Measurements from ENCODE around the gene PSMB10.

DNA sequence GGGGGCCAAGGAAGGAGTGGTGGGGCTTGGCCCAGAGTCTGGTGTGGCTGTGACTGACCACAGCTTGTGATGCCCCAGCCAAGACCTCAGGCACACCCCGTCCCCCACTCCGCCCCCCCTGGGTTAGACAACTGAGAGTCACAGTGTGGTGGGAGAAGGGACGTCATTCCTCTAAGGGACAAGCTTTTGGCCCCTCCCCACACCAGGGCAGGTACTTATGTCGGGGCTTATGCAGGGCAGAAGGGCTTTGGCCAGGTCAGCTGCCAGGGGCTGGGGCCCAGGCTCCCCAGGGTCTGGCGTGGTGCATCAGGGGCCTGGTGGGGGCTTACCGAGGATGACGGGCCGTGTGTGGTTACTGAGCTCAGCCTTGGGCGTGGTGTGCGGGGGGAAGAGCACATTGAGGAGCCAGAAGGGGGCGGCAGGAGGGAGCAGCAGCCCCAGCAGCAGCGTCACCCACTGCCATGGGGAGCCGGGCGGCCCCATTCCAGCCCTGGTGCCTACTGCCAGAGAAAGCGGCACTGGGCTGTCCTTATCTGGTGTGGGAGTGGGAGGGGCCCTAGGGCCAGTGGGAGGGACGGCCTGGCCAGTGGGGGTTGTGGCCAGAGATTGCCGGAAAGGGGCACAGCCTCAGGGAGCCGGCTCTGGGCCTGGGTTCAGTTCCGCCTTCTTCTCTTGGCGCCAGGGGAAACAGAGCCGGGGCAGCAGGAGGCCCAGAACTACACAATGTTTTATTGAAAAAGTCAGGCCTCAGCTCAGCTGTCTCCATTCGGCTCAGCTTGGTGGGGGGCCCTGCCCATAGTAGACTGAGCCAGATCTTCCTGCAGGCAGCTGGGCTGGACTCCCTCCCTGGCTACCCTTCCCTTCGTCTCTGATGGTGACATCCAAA lies 7.2 kb upstream of the PSMB10 start, which contains the start of gene LCAT:
- no peak for TF ChIP-seq GATA2 (IDR thresholded peaks at IDR 0.05; ENCODE audit: low read depth, low read length)
- no peak for TF ChIP-seq GATA3 (IDR thresholded peaks at IDR 0.05; ENCODE audit: low read depth, low read length)
